A673 (cell line): Measurements from ENCODE around the gene ACTL10.
"Not testable (repeated sequence)": the region's sequence is repeated elsewhere in the genome, so short reads cannot be mapped to it uniquely, and the experiment has no call there.

ENCODE experiments used
- EZH2 ChIP-seq: fragments of 200-600 bp; sonication (generic); IDR thresholded peaks from 2 replicates; pipeline ENCODE4 v1.6.1; 2017; ENCODE audit warnings: borderline replicate concordance, low read depth, mild to moderate bottlenecking, mixed read lengths, antibody characterized with exemption, low read length; ENCODE audit not compliant: poor library complexity, severe bottlenecking
- TF ChIP-seq, protein P1 (sequence below): fragments of 300-800, 200-600 bp; sonication (generic); conservative IDR thresholded peaks from 2 replicates; pipeline ENCODE4 v1.5.1; 2017; ENCODE audit warnings: low read depth, mild to moderate bottlenecking, antibody characterized with exemption, low read length, moderate library complexity, mixed read lengths

DNA sequence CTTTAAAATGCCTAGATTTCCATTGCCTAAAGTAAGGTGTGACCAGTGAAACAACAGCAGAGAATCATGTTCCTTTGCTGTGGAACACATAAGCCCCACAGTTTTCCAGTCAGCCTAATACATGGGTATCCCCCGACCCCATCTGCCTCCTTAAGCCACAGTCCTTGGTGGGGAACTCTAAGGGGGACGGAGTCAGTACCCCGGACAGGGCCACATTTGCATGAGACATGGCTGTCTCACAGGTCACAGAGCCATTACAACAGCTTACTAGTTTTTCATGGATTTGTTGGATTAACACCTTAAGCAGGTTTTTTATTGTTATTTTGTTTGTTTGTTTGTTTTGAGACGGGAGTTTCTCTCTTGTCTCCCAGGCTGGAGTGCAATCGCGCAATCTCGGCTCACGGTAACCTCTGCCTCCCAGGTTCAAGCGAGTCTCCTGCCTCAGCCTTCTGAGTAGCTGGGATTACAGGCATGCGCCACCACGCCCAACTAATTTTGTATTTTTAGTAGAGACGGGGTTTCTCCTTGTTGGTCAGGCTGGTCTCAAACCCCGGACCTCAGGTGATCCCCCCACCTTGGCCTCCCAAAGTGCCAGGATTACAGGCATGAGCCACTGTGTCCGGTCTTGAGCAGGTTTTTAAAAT, 19.7 kb upstream of the ACTL10 start:
- TF ChIP-seq, protein P1, sequence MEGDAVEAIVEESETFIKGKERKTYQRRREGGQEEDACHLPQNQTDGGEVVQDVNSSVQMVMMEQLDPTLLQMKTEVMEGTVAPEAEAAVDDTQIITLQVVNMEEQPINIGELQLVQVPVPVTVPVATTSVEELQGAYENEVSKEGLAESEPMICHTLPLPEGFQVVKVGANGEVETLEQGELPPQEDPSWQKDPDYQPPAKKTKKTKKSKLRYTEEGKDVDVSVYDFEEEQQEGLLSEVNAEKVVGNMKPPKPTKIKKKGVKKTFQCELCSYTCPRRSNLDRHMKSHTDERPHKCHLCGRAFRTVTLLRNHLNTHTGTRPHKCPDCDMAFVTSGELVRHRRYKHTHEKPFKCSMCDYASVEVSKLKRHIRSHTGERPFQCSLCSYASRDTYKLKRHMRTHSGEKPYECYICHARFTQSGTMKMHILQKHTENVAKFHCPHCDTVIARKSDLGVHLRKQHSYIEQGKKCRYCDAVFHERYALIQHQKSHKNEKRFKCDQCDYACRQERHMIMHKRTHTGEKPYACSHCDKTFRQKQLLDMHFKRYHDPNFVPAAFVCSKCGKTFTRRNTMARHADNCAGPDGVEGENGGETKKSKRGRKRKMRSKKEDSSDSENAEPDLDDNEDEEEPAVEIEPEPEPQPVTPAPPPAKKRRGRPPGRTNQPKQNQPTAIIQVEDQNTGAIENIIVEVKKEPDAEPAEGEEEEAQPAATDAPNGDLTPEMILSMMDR, result not testable (repeated sequence)
- TF ChIP-seq EZH2, result not testable (repeated sequence)
